Measurements from ENCODE around the gene GPX5.

DNA sequence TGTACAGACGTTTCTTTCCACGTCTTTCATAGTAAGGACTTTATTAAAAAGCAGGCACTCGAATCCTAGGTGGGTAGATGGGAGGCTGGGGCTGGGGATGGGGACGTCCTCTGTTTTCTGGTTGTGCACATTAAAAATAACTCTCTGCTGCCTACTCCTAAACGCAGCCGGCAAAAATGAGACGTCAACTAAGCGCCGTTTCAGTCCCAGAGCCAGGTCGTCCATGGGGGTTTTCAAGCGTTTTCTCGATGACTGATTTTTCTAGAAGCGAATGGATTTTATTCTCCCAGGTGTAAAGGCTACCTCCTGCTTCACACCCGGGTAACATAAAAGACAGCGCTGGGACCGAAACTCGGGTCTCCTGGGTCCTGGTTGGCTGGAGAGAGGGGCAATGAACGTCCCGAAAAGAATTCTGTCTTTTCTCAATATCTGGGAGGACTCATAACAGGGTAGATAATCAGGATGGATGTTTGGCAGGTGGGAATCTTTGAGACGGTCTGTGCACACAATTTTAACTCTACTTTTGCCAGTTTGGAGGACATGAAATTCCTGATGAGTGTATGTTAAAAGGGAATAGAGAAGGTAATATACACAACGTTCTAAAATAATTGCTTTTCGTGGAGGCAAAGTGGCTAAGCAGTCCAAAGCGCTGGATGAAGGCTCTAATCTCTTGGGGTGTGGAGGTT is 35.3 kb upstream of the GPX5 start:
- TF ChIP-seq POLR2AphosphoS5 (IDR thresholded peaks at IDR 0.05; ENCODE audit: insufficient read depth in 1 of 2, low read depth in 1 of 2) (no peak), POLR2A (IDR thresholded peaks at IDR 0.05) (no peak)
- TF ChIP-seq, protein P1, sequence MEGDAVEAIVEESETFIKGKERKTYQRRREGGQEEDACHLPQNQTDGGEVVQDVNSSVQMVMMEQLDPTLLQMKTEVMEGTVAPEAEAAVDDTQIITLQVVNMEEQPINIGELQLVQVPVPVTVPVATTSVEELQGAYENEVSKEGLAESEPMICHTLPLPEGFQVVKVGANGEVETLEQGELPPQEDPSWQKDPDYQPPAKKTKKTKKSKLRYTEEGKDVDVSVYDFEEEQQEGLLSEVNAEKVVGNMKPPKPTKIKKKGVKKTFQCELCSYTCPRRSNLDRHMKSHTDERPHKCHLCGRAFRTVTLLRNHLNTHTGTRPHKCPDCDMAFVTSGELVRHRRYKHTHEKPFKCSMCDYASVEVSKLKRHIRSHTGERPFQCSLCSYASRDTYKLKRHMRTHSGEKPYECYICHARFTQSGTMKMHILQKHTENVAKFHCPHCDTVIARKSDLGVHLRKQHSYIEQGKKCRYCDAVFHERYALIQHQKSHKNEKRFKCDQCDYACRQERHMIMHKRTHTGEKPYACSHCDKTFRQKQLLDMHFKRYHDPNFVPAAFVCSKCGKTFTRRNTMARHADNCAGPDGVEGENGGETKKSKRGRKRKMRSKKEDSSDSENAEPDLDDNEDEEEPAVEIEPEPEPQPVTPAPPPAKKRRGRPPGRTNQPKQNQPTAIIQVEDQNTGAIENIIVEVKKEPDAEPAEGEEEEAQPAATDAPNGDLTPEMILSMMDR (IDR thresholded peaks at IDR 0.05) = no peak

Data from vagina (tissue), 2 donors.